Measurements from ENCODE around the gene RAB36.
A peak's percentile ranks its signal among the peaks of the same experiment; 100 is the strongest.

RAB36 gene

GRCh38 chr22:23181721-23182308, 36.5 kb downstream of the RAB36 start:
- peak in 1 of 2 donors; percentile 9 for DNase-seq (ENCODE audit: low read depth in 2 of 2)

- DNase-seq (ENCODE audit: low read depth in 2 of 2) = peak; percentile 52 to 72
Observed at GRCh38 chr22:23182309-23183060, 37.2 kb downstream of the RAB36 start.

GRCh38 chr22:23183061-23183698, 37.9 kb downstream of the RAB36 start:
- no peak for DNase-seq (ENCODE audit: low read depth in 2 of 2)

GRCh38 chr22:23184100-23184763, 39.0 kb downstream of the RAB36 start:
- no peak for DNase-seq (ENCODE audit: low read depth in 2 of 2)

- DNase-seq (ENCODE audit: low read depth in 2 of 2) = no peak
Observed at GRCh38 chr22:23184764-23185113, 39.5 kb downstream of the RAB36 start.

GRCh38 chr22:23187211-23187610, 41.9 kb downstream of the RAB36 start:
- no peak for DNase-seq (ENCODE audit: low read depth in 2 of 2)

GRCh38 chr22:23187871-23188700, 42.8 kb downstream of the RAB36 start:
- DNase-seq (ENCODE audit: low read depth in 2 of 2) = no peak

- no peak for DNase-seq (ENCODE audit: low read depth in 2 of 2)
Observed at GRCh38 chr22:23190526-23190925, 45.2 kb downstream of the RAB36 start.

GRCh38 chr22:23192133-23192532, 46.9 kb downstream of the RAB36 start:
- DNase-seq (ENCODE audit: low read depth in 2 of 2) = no peak

- DNase-seq (ENCODE audit: low read depth in 2 of 2) = no peak
Observed at GRCh38 chr22:23192558-23192957, 47.3 kb downstream of the RAB36 start.

GRCh38 chr22:23193196-23193827, 48.0 kb downstream of the RAB36 start:
- no peak for DNase-seq (ENCODE audit: low read depth in 2 of 2)

GRCh38 chr22:23193882-23194281, 48.6 kb downstream of the RAB36 start:
- no peak for DNase-seq (ENCODE audit: low read depth in 2 of 2)

- DNase-seq (ENCODE audit: low read depth in 2 of 2) = no peak
Observed at GRCh38 chr22:23196165-23196564, 50.9 kb downstream of the RAB36 start.

GRCh38 chr22:23197836-23198235, 52.6 kb downstream of the RAB36 start:
- DNase-seq (ENCODE audit: low read depth in 2 of 2) = no peak

- DNase-seq (ENCODE audit: low read depth in 2 of 2) = no peak
Observed at GRCh38 chr22:23199159-23199558, 53.9 kb downstream of the RAB36 start.

- DNase-seq (ENCODE audit: low read depth in 2 of 2) = no peak
Observed at GRCh38 chr22:23200898-23201297, 55.6 kb downstream of the RAB36 start.

GRCh38 chr22:23202812-23203451, 57.7 kb downstream of the RAB36 start:
- DNase-seq (ENCODE audit: low read depth in 2 of 2) = no peak

- DNase-seq (ENCODE audit: low read depth in 2 of 2) = no peak
Observed at GRCh38 chr22:23203452-23204124, 58.3 kb downstream of the RAB36 start.

- no peak for DNase-seq (ENCODE audit: low read depth in 2 of 2)
Observed at GRCh38 chr22:23204125-23204488, 58.8 kb downstream of the RAB36 start.

- no peak for DNase-seq (ENCODE audit: low read depth in 2 of 2)
Observed at GRCh38 chr22:23204541-23205157, 59.4 kb downstream of the RAB36 start.

All from stimulated activated CD4-positive, alpha-beta T cell treated with anti-CD3 and anti-CD28 coated beads, Interleukin-4, amount 100 ng/mL, for 48 hours (primary cell).